ENCODE data around the gene DYNLT1. TPM values are rescaled to one million over a fixed set of nuclear protein-coding genes. Genes with fewer than 3 reads are reported as not detected.

Gene DYNLT1
- polyA plus RNA-seq, 1 donor: 128 TPM

Other genes starting within 250 kb of the DYNLT1 start
- gene TMEM181, start 84.7 kb downstream of the DYNLT1 start, polyA plus RNA-seq: 38.5 TPM
- gene SYTL3, start 5.3 kb upstream of the DYNLT1 start, polyA plus RNA-seq: 2.5 TPM
- 270 TPM for gene EZR, start 174.6 kb upstream of the DYNLT1 start, polyA plus RNA-seq

All from large intestine (tissue), 1 donor.